ENCODE data around the gene MAF.

- TF ChIP-seq POLR2AphosphoS5 (IDR thresholded peaks at IDR 0.05) (no peak), CTCF (IDR thresholded peaks at IDR 0.05 in 8 of 11, conservative IDR thresholded peaks at IDR 0.05 in 3 of 11) (no peak)
These were observed 5.5 kb upstream of the MAF start for GRCh38 chr16:79605999-79606398.
